Hematopoietic multipotent progenitor cell (in vitro differentiated cells): ENCODE results near the gene ADISSP. TPM values are rescaled to one million over a fixed set of nuclear protein-coding genes. Genes with fewer than 3 reads are reported as not detected.

Experiments
- total RNA-seq: library from RNA; depleted of rRNA; stranded (reverse); fragments of >200 nt; gene quantifications from one replicate; pipeline ENCODE4 v1.2.3, GENCODE V29; 2012

The ADISSP gene
- total RNA-seq, 1 donor = 40.9 TPM

Other genes starting within 250 kb of the ADISSP start
- gene GFRA4, start 104.4 kb downstream of the ADISSP start, total RNA-seq = not detected
- gene ADAM33, start 85.7 kb downstream of the ADISSP start, total RNA-seq = not detected
- under 0.01 TPM for gene SIGLEC1, start 55.2 kb downstream of the ADISSP start, total RNA-seq
- under 0.01 TPM for gene HSPA12B, start 35.1 kb downstream of the ADISSP start, total RNA-seq
- gene SPEF1, start 13.7 kb upstream of the ADISSP start, total RNA-seq = under 0.01 TPM
- gene CENPB, start 19.0 kb upstream of the ADISSP start, total RNA-seq = 65.2 TPM
- gene CDC25B, start 28.6 kb upstream of the ADISSP start, total RNA-seq = 8.3 TPM
- 25.9 TPM for gene AP5S1, start 52.8 kb upstream of the ADISSP start, total RNA-seq
- gene MAVS, start 79.1 kb upstream of the ADISSP start, total RNA-seq = 21.0 TPM
- gene PANK2, start 121.6 kb upstream of the ADISSP start, total RNA-seq = 30.7 TPM
- gene RNF24, start 247.8 kb upstream of the ADISSP start, total RNA-seq = 43.9 TPM